Central memory CD4-positive, alpha-beta T cell (primary cell): ENCODE measurements around the gene PLP1.
"Not testable (repeated sequence)": the region's sequence is repeated elsewhere in the genome, so short reads cannot be mapped to it uniquely, and the experiment has no call there.

Source experiments
- DNase-seq: peaks from one replicate; pipeline ENCODE4 v3.0.0; 2022
- total RNA-seq, 3 experiments: gene quantifications; one replicate each; lab custom pipeline; 2026; lab: John Stamatoyannopoulos, UW

The PLP1 gene
- 0 reads per million in 3 experiments for total RNA-seq

GRCh38 chrX:103776546-103776945 lies at the start of gene PLP1:
Gene PLP1, plus strand, starts transcription at chrX:103776840. Its CDS starts 156 bp downstream, at chrX:103776996.
- DNase-seq: no peak

- DNase-seq: no peak
These were observed 49.5 kb upstream of the PLP1 start for GRCh38 chrX:103727115-103727514.

DNA sequence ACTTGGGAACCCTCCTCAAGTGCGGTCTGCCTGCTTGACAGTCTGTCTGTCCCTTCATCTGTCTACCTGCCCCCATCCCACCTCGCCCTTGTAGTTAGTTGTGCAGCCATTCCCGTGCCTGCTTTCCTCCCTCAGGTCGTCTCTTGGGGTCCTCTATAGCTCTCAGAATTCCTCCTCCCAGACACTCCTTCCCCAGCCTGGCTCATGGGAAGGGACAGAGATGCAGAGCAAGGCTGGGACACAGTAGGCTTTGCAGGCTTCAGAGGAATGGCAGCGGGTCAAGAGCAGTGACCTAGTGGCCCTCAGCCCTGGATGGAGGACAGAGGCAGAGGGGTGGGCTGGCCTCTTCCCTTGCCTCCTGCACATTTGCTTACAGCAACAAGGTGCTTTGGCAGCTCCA lies 47.6 kb upstream of the PLP1 start:
- no peak for DNase-seq

- DNase-seq: no peak
These were observed 46.4 kb upstream of the PLP1 start for GRCh38 chrX:103730147-103730795.

DNA sequence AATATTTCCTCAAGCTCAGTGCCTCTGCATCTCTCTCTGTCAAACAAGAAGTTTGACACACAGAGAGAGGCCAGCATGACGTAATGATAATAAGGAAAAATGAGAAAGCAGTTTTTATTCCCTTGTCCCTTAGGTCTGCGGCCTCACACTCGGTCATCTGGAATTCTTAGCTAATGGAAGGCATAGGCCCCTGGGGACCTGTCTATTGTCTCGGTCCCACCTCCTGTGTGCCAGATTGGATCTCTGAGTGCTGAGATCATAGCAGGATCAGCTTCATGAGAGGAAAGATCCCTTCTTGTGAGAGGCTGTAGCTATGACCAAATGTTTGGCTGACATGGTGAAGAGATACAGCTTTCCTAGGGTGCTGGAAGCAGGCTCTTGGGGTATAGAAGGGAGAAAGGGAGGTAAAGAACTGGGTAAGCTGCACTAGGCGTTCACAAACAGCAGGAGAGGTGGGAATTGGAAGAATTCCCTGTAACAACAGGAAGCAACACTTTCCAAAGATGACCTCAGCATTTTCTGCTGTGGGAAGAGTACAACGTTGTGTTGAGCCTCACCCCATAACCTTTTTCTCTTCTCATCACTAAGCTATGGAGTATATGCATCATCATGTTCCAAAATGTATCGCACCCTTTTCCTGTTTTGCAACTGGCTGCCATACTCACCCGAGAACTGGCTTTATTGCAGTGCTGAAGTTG lies 45.7 kb upstream of the PLP1 start:
- DNase-seq: no peak

DNA sequence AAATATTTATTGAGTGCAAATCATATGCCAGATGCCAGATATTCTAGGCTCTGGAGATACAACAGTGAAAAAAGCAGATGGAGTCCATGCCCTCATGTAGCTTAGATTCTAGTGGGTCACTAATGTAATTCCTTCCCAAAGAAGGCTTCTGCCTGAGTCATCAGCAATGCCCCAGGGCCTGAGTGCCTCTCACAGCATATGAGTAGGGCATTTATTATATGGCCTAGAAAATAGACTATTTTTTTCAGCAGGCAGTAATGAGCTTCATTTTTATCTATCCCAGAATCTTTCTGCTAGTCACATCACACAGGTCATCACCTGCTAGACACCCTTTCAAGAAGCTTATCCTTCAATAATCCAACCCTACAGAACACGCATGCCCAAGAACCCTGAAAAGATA lies 43.6 kb upstream of the PLP1 start:
- DNase-seq: no peak

DNA sequence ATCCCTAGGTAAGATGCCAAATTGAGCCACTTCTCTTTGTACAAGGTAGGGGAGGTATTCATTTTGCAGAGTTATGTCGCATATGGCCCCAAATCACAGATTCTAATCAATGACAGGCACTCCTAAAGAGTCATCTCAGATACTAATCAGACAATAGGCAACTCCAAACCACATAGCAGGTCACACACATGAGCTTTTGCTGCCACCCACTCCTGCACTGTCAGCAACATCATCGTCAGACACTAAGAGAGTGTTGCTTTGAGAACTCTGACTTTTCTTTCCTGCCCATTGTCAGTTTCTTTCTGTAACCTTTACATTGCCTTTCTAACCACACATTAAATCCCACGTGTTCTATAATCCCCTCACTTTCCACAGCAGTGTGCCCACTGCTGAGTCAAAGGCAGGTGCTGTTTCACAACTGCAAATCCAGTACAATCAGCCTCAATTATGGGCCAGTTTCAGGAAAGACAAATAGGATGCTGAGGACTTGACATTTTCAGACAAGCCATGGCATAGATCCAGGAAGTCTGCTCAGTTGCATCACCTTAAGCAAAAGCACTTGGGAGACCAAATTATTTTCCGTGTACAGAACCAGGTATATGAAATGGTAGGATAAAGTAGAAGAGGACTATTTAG lies 42.4 kb upstream of the PLP1 start:
- no peak for DNase-seq

GRCh38 chrX:103737696-103738095 lies 38.9 kb upstream of the PLP1 start:
- no peak for DNase-seq

- DNase-seq: no peak
These were observed 37.2 kb upstream of the PLP1 start for GRCh38 chrX:103739421-103739820.

DNA sequence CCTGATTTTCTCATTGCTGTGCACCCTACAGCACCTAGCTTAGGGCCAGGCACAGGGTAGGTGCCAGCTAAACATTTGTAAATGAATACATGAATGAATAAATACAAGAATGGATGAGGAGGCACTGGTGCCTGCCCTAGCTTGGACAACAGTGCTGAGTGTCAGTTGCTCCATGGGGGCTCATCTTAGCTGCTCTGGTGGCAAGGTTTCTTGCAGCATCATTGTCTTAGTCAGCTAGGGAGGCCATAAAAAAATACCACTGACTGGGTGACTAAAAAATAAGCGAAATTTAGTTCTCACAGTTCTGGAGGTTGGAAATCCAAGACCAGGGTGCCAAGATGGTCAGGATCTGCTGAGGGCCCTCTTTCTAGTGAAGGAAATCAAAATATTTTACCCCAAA lies 34.8 kb upstream of the PLP1 start:
- no peak for DNase-seq

DNA sequence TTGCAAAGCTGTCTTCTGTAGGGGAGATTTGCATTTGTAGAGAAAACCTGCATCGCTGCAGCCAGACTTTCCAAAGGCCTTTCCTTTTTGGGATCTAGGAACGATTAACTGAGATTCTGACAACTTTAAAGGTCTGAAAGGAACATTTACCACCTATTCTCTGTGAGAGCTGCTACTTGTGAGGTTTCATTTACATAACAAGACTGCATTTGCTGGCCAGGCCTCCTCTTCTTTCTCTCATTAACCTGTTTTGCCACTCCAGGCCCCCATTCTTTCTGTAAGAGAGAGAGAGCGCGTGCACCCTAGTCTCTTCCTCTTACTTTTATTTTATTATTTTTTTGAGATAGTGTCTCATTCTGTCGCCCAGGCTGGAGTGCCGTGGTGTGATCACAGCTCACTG lies 34.3 kb upstream of the PLP1 start:
- DNase-seq: no peak

DNA sequence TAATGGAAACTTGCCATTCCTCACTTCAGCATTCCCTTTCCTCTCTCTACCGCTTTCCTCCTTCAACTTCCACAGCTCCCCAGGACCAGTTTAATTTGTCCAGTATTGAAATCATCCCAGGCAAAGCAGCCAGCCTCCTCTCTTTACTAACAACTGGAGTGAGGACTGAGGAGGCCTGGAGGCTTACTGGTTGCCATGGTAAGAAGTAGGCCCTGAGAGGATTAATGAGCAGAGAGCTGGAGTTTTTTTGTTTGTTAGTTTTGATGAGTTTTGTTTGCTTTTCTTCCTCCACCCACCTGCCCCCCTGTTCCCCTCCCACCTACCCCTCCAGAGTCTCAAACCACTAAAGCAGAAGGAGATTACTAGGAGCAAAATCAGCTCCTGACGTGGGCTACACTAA lies 29.5 kb upstream of the PLP1 start:
- no peak for DNase-seq

GRCh38 chrX:103754401-103754800 lies 22.2 kb upstream of the PLP1 start:
- no peak for DNase-seq

DNA sequence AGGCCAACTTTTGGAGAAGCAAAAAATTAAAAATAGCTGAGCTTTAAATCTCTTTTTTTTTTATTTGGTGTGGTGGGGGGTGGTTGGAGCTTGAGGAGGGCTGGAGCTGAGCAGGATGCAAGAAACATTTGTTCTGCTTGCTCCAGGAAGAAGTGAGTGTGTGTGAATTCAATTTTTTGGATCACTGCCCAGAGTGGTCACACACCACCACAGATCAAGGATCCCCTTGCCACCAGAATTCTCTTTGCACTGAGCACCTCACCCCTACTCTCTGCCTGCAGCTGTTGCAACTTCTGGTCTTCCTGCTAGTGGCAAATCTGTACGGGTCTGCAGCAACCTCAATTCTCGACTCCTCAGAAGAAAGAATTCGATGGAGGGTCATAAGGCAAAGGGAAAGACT lies 19.9 kb upstream of the PLP1 start:
- DNase-seq: no peak

DNA sequence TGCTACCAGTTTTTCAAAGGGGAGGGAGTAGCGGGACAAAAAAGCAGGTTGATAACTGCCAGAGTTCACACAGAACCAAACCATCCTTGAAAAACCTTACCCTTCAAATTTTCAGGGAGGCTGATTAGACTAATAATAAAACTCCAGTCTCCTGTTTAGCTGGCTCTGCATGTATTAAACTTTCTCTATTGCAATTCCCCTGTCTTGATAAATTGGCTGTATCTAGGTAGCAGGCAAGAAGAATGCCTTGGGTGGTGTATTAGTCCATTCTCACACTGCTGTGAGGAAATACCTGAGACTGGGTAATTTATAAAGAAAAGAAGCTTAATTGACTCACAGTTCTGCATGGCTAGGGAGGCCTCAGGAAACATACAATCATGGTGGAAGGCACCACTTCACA lies 18.1 kb upstream of the PLP1 start:
- no peak for DNase-seq

DNA sequence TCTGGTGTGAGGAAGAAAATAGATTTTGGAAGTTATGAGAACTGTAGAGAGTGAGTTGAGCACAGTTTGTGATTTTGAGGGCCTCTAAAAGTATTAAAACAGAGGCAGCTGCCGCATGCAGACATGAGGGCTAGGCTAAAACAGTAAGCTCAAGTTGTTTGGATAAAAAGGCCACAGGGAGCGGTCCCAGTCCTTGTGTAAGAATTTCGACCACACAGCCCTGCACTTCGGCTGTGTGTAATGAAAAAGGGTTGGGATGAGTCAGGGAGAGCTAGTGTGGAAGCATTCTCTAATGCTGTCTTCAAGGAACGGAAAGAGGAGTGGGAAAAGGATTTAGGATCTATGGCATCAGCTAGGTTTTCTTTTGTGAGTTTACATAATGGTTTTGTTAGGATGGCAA lies 13.1 kb upstream of the PLP1 start:
- DNase-seq: not testable (repeated sequence)

GRCh38 chrX:103766813-103767555 lies 9.7 kb upstream of the PLP1 start:
- not testable (repeated sequence) for DNase-seq

- DNase-seq: no peak
These were observed 3.2 kb upstream of the PLP1 start for GRCh38 chrX:103773445-103773844.

DNA sequence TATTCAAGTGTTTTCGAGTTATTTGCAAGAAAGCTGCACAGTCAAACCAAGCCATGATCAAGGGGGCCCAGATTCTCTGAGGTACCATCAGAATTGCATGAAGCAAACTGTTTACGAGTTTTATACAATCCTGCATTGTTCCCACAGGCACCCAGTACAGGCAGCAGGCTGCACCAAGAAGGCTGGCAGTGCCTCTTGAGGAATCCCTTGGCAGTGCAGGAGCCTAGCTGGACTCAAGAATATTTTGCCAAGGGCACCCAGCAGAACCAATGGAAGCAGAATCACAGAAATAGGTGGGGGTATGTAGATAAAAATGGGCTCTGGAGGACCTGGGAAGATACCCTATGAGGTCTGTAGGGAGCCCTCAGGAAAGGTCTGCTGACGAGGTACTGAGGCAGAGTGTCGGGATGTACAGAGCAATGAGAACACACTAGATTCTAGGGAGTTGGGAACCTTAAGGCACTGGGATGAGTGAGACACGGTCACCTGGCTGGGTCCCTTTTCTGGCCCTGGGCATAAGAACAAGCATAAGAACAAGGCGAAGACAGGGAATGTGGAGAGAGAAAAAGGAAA lies 2.5 kb upstream of the PLP1 start:
- no peak for DNase-seq

GRCh38 chrX:103779141-103779789 lies 2.6 kb downstream of the PLP1 start:
- no peak for DNase-seq

GRCh38 chrX:103780336-103781061 lies 3.9 kb downstream of the PLP1 start:
- DNase-seq: no peak

DNA sequence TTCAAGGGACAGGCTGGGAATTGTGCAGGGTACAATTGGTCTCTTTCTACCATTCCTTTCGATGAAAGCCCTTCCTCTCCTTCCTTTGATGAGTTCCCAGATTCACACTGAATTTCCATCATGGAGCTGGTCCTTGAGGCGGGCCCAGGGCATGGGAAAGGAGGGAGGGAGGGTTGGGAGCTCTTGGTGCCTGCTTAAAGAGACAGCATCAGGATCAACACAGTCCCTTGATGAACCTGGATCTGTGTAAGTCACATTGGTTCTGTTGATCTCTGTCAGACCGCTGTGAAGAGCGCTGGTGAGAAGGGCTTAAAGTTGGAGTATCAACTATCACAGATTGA lies 4.4 kb downstream of the PLP1 start:
- no peak for DNase-seq
